Thymus (tissue), 11 donors: ENCODE measurements around the gene ADD3. TPM values are rescaled to one million over a fixed set of nuclear protein-coding genes. Genes with fewer than 3 reads are reported as not detected.
"Not testable (repeated sequence)": the region's sequence is repeated elsewhere in the genome, so short reads cannot be mapped to it uniquely, and the experiment has no call there.

Experiments
- DNase-seq, 9 donors: peaks; one replicate each; pipeline ENCODE4 v3.0.0-alpha.2; 2013; ENCODE audit warnings: low spot score in 9 of 9, low read depth in 6 of 9, missing footprints in 1 of 9
- H3K27ac ChIP-seq, 2 donors: one replicate each; pipeline ENCODE4 v1.5.1; 2013; ENCODE audit warnings: control low read depth in 1 of 2, low read depth in 1 of 2, low read length in 1 of 2, mild to moderate bottlenecking in 1 of 2, moderate library complexity in 1 of 2
- H3K27me3 ChIP-seq, 2 donors: one replicate each; pipeline ENCODE4 v1.5.1; 2013; ENCODE audit warnings: low read length in 1 of 2; ENCODE audit not compliant: control insufficient read depth in 2 of 2, insufficient read depth in 1 of 2
- H3K36me3 ChIP-seq, 2 donors: one replicate each; pipeline ENCODE4 v1.5.1; 2013; ENCODE audit warnings: low read length in 1 of 2, mild to moderate bottlenecking in 1 of 2, moderate library complexity in 1 of 2; ENCODE audit not compliant: control insufficient read depth in 2 of 2, insufficient read depth in 2 of 2
- H3K4me1 ChIP-seq, 2 donors: one replicate each; pipeline ENCODE4 v1.5.1; 2013; ENCODE audit warnings: low read length in 2 of 2; ENCODE audit not compliant: control insufficient read depth in 2 of 2, insufficient read depth in 2 of 2
- H3K4me3 ChIP-seq, 2 donors: one replicate each; pipeline ENCODE4 v1.5.1; 2013; ENCODE audit warnings: low read length in 2 of 2, control low read depth in 1 of 2, mild to moderate bottlenecking in 1 of 2
- H3K9me3 ChIP-seq, 2 donors: one replicate each; pipeline ENCODE4 v1.5.1; 2013; ENCODE audit warnings: low read length in 1 of 2, mild to moderate bottlenecking in 1 of 2; ENCODE audit not compliant: control insufficient read depth in 2 of 2, insufficient read depth in 1 of 2
- whole genome bisulfite sequencing: extraction: QIAGEN DNeasy Blood & Tissue Kit; methylation state at CpG from one replicate; pipeline ENCODE4 v1.1.7; 2013; 5-methylcytosine and 5-hydroxymethylcytosine counted together
- polyA plus RNA-seq: library from polyadenylated mRNA; stranded (reverse); fragments of 200-250 nt; gene quantifications from one replicate; pipeline ENCODE4 v1.2.3, GENCODE V29; 2013
- total RNA-seq: library from RNA; stranded (reverse); fragments of 120-200 nt; gene quantifications from one replicate; pipeline ENCODE4 v1.2.4, GENCODE V29; 2013
- donor health status: healthy.

The ADD3 gene
- total and polyA plus RNA-seq, 2 donors, result 112 to 217 TPM

- WGBS, result 94% methylated on average over 2 of the region's 2 CpGs
- Histone ChIP-seq H3K27me3 (no peaks in the 10 kb centered on the region), H3K36me3 (no peaks in the 10 kb centered on the region)
These were observed 23.8 kb upstream of the ADD3 start for GRCh38 chr10:109984013-109984412.

GRCh38 chr10:109985768-109986167 lies 22.0 kb upstream of the ADD3 start:
- not testable (repeated sequence) for DNase-seq, H3K27ac ChIP-seq, H3K4me3 ChIP-seq, H3K9me3 ChIP-seq, H3K27me3 ChIP-seq, H3K4me1 ChIP-seq, H3K36me3 ChIP-seq
- 98% methylated on average over 3 of the region's 3 CpGs for WGBS

More at GRCh38 chr10:109984013-109984412, 23.8 kb upstream of the ADD3 start:
- no peak for DNase-seq
- no peak overlapping the region for H3K4me3 ChIP-seq
- H3K4me1 ChIP-seq, result no peaks in the 10 kb centered on the region
- H3K27ac ChIP-seq, result no peak overlapping the region
- H3K9me3 ChIP-seq, result no peaks in the 10 kb centered on the region

GRCh38 chr10:109987452-109988211 lies 20.2 kb upstream of the ADD3 start:
- Histone ChIP-seq H3K4me1 (no peaks in the 10 kb centered on the region), H3K27me3 (no peaks in the 10 kb centered on the region), H3K9me3 (no peaks in the 10 kb centered on the region), H3K27ac (no peak overlapping the region), H3K36me3 (no peaks in the 10 kb centered on the region), H3K4me3 (no peak overlapping the region)
- 95% methylated on average over 3 of the region's 3 CpGs for WGBS
- no peak for DNase-seq

GRCh38 chr10:109988212-109988596 lies 19.6 kb upstream of the ADD3 start:
- no peaks in the 10 kb centered on the region for H3K36me3 ChIP-seq
- H3K4me3 ChIP-seq, result no peak overlapping the region
- WGBS, result 92% methylated on average over 1 of the region's 1 CpG
- no peak for DNase-seq
- H3K4me1 ChIP-seq, result no peaks in the 10 kb centered on the region
- no peak overlapping the region for H3K27ac ChIP-seq
- H3K27me3 ChIP-seq, result no peaks in the 10 kb centered on the region
- H3K9me3 ChIP-seq, result no peaks in the 10 kb centered on the region

- DNase-seq, result no peak
- no peaks in the 10 kb centered on the region for H3K27me3 ChIP-seq
- no peaks in the 10 kb centered on the region for H3K36me3 ChIP-seq
- no peak overlapping the region for H3K27ac ChIP-seq
- WGBS, result 100% methylated on average over 1 of the region's 1 CpG
- H3K4me3 ChIP-seq, result no peak overlapping the region
- no peaks in the 10 kb centered on the region for H3K9me3 ChIP-seq
- H3K4me1 ChIP-seq, result no peaks in the 10 kb centered on the region
These were observed 16.4 kb upstream of the ADD3 start for GRCh38 chr10:109991266-109991855.

GRCh38 chr10:109992485-109992884 lies 15.3 kb upstream of the ADD3 start:
- H3K4me1 ChIP-seq, result no peaks in the 10 kb centered on the region
- H3K36me3 ChIP-seq, result no peaks in the 10 kb centered on the region
- no peaks in the 10 kb centered on the region for H3K9me3 ChIP-seq
- no peak overlapping the region for H3K27ac ChIP-seq
- H3K27me3 ChIP-seq, result no peaks in the 10 kb centered on the region
- 94% methylated on average over 3 of the region's 3 CpGs for WGBS
- H3K4me3 ChIP-seq, result no peak overlapping the region
- no peak for DNase-seq

GRCh38 chr10:109993551-109994330 lies 14.0 kb upstream of the ADD3 start:
- Histone ChIP-seq H3K4me3 (no peak overlapping the region), H3K27me3 (no peaks in the 10 kb centered on the region), H3K4me1 (no peaks in the 10 kb centered on the region), H3K36me3 (no peaks in the 10 kb centered on the region), H3K27ac (no peak overlapping the region), H3K9me3 (no peaks in the 10 kb centered on the region)
- no peak for DNase-seq
- WGBS, result 97% methylated on average over 7 of the region's 7 CpGs

- no peaks in the 10 kb centered on the region for H3K27me3 ChIP-seq
- no peaks in the 10 kb centered on the region for H3K9me3 ChIP-seq
- no peaks in the 10 kb centered on the region for H3K36me3 ChIP-seq
- WGBS, result 97% methylated on average over 5 of the region's 5 CpGs
- H3K27ac ChIP-seq, result no peak overlapping the region
- DNase-seq, result no peak
- H3K4me3 ChIP-seq, result no peak overlapping the region
- no peaks in the 10 kb centered on the region for H3K4me1 ChIP-seq
These were observed 12.8 kb upstream of the ADD3 start for GRCh38 chr10:109994711-109995577.
